ENCODE measurements around the gene OST4.

The OST4 gene

GRCh38 chr2:27042985-27043634, 28.3 kb downstream of the OST4 start:
- H3K9me3 ChIP-seq (ENCODE audit: severe bottlenecking) = no peaks in the 10 kb centered on the region
- peaks cover 46% of the 10 kb centered on the region for H3K36me3 ChIP-seq (ENCODE audit: low read depth)
- no peak for ATAC-seq (ENCODE audit: low read depth)
- no peaks in the 10 kb centered on the region for H3K27me3 ChIP-seq (ENCODE audit: insufficient read depth, poor library complexity, severe bottlenecking)
- TF ChIP-seq CTCF (IDR thresholded peaks at IDR 0.05; ENCODE audit: poor library complexity, severe bottlenecking) = no peak
- no peaks in the 10 kb centered on the region for H3K4me1 ChIP-seq (ENCODE audit: insufficient read depth, poor library complexity, severe bottlenecking)
- no peak overlapping the region for H3K27ac ChIP-seq (ENCODE audit: poor library complexity, severe bottlenecking)
- H3K4me3 ChIP-seq (ENCODE audit: severe bottlenecking) = no peak overlapping the region
- DNase-seq (ENCODE audit: low spot score) = no peak

- Histone ChIP-seq H3K27ac (ENCODE audit: poor library complexity, severe bottlenecking) (no peak overlapping the region), H3K36me3 (ENCODE audit: low read depth) (peaks cover 55% of the 10 kb centered on the region), H3K27me3 (ENCODE audit: insufficient read depth, poor library complexity, severe bottlenecking) (no peaks in the 10 kb centered on the region), H3K9me3 (ENCODE audit: severe bottlenecking) (no peaks in the 10 kb centered on the region), H3K4me3 (ENCODE audit: severe bottlenecking) (no peak overlapping the region), H3K4me1 (ENCODE audit: insufficient read depth, poor library complexity, severe bottlenecking) (no peaks in the 10 kb centered on the region)
- DNase-seq (ENCODE audit: low spot score) (no peak), ATAC-seq (ENCODE audit: low read depth) (no peak)
- no peak for TF ChIP-seq CTCF (IDR thresholded peaks at IDR 0.05; ENCODE audit: poor library complexity, severe bottlenecking)
These were observed 29.2 kb downstream of the OST4 start for GRCh38 chr2:27042159-27042661.

DNA sequence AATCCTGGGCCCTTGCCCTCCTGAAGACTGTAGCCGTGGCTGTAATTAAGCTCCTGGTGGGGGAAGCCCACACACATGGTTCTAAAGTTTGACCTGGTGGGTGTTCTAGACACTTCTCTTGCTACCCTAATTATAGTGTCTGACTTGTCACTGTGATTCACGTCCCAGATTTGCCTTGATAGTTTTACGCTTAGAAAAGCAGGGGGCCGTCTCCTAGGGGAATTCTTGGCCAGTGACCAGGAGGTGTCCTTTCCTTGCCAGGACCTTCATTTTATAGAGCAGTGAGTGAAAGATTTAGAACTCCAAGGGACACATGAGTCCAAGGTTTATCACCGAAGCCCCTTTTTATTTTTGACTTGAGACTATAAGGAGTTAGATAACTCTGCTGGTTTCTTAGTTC, 29.7 kb downstream of the OST4 start:
- H3K27ac ChIP-seq (ENCODE audit: poor library complexity, severe bottlenecking) = no peak overlapping the region
- TF ChIP-seq CTCF (IDR thresholded peaks at IDR 0.05; ENCODE audit: poor library complexity, severe bottlenecking) = no peak
- no peaks in the 10 kb centered on the region for H3K27me3 ChIP-seq (ENCODE audit: insufficient read depth, poor library complexity, severe bottlenecking)
- H3K4me1 ChIP-seq (ENCODE audit: insufficient read depth, poor library complexity, severe bottlenecking) = no peaks in the 10 kb centered on the region
- H3K36me3 ChIP-seq (ENCODE audit: low read depth) = peaks cover 60% of the 10 kb centered on the region
- no peak for ATAC-seq (ENCODE audit: low read depth)
- H3K4me3 ChIP-seq (ENCODE audit: severe bottlenecking) = no peak overlapping the region
- H3K9me3 ChIP-seq (ENCODE audit: severe bottlenecking) = no peaks in the 10 kb centered on the region
- no peak for DNase-seq (ENCODE audit: low spot score)

GRCh38 chr2:27040282-27040681, 31.2 kb downstream of the OST4 start:
- no peak for DNase-seq (ENCODE audit: low spot score)
- peaks cover 74% of the 10 kb centered on the region for H3K36me3 ChIP-seq (ENCODE audit: low read depth)
- H3K4me3 ChIP-seq (ENCODE audit: severe bottlenecking) = no peak overlapping the region
- H3K27me3 ChIP-seq (ENCODE audit: insufficient read depth, poor library complexity, severe bottlenecking) = no peaks in the 10 kb centered on the region
- no peak for TF ChIP-seq CTCF (IDR thresholded peaks at IDR 0.05; ENCODE audit: poor library complexity, severe bottlenecking)
- H3K27ac ChIP-seq (ENCODE audit: poor library complexity, severe bottlenecking) = no peak overlapping the region
- no peaks in the 10 kb centered on the region for H3K9me3 ChIP-seq (ENCODE audit: severe bottlenecking)
- no peak for ATAC-seq (ENCODE audit: low read depth)
- no peaks in the 10 kb centered on the region for H3K4me1 ChIP-seq (ENCODE audit: insufficient read depth, poor library complexity, severe bottlenecking)

DNA sequence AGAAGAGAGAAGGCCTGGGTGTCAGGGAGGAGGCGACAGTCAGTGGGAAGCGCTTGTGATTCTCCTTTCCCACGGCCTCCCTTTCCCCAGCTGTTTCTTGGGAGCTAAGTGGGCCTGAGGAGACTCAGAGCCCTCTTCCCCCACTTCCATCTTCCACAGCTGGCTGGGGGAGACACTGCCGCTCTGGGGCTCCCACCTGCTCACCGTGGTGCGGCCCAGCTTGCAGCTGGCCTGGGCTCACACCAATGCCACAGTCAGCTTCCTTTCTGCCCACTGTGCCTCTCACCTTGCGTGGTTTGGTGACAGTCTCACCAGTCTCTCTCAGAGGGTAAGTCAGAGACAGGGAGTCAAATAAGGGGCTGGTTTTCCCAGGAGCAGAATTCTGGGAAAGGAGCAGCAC, 31.6 kb downstream of the OST4 start:
- DNase-seq (ENCODE audit: low spot score) = no peak
- no peak overlapping the region for H3K4me3 ChIP-seq (ENCODE audit: severe bottlenecking)
- ATAC-seq (ENCODE audit: low read depth) = no peak
- H3K9me3 ChIP-seq (ENCODE audit: severe bottlenecking) = no peaks in the 10 kb centered on the region
- H3K36me3 ChIP-seq (ENCODE audit: low read depth) = peaks cover 79% of the 10 kb centered on the region
- no peak overlapping the region for H3K27ac ChIP-seq (ENCODE audit: poor library complexity, severe bottlenecking)
- no peaks in the 10 kb centered on the region for H3K27me3 ChIP-seq (ENCODE audit: insufficient read depth, poor library complexity, severe bottlenecking)
- H3K4me1 ChIP-seq (ENCODE audit: insufficient read depth, poor library complexity, severe bottlenecking) = no peaks in the 10 kb centered on the region
- TF ChIP-seq CTCF (IDR thresholded peaks at IDR 0.05; ENCODE audit: poor library complexity, severe bottlenecking) = no peak
